Effector CD4-positive, alpha-beta T cell (primary cell): ENCODE data around the gene CYTL1.
"Not testable (repeated sequence)": the region's sequence is repeated elsewhere in the genome, so short reads cannot be mapped to it uniquely, and the experiment has no call there.

Experiments
- DNase-seq: peaks from one replicate; pipeline ENCODE4 v3.0.0-alpha.2; 2020

The CYTL1 gene

GRCh38 chr4:5033281-5033841, 14.1 kb upstream of the CYTL1 start:
- no peak for DNase-seq

- no peak for DNase-seq
These were observed 13.6 kb upstream of the CYTL1 start for GRCh38 chr4:5032813-5033212.

GRCh38 chr4:5030927-5031326, 11.7 kb upstream of the CYTL1 start:
- DNase-seq, result no peak

GRCh38 chr4:5030221-5030620, 11.0 kb upstream of the CYTL1 start:
- no peak for DNase-seq

GRCh38 chr4:5029447-5029846, 10.2 kb upstream of the CYTL1 start:
- DNase-seq, result no peak

- DNase-seq, result no peak
These were observed 9.2 kb upstream of the CYTL1 start for GRCh38 chr4:5028480-5028879.

GRCh38 chr4:5027346-5027745, 8.1 kb upstream of the CYTL1 start:
- DNase-seq, result no peak

- DNase-seq, result no peak
These were observed 7.1 kb upstream of the CYTL1 start for GRCh38 chr4:5026371-5026770.

- DNase-seq, result no peak
These were observed 5.4 kb upstream of the CYTL1 start for GRCh38 chr4:5024673-5025072.

- no peak for DNase-seq
These were observed 2.3 kb upstream of the CYTL1 start for GRCh38 chr4:5021546-5021945.

GRCh38 chr4:5020341-5020740, 1.1 kb upstream of the CYTL1 start:
- no peak for DNase-seq

- no peak for DNase-seq
These were observed 538 bp upstream of the CYTL1 start for GRCh38 chr4:5019796-5020195.

GRCh38 chr4:5018603-5019002, 655 bp downstream of the CYTL1 start:
- no peak for DNase-seq

GRCh38 chr4:5018096-5018495, 1.2 kb downstream of the CYTL1 start:
- DNase-seq, result no peak

GRCh38 chr4:5014007-5014682, 5.1 kb downstream of the CYTL1 start:
- no peak for DNase-seq

- no peak for DNase-seq
These were observed 6.3 kb downstream of the CYTL1 start for GRCh38 chr4:5012958-5013357.

GRCh38 chr4:5012244-5012898, 6.9 kb downstream of the CYTL1 start:
- no peak for DNase-seq

GRCh38 chr4:5010984-5011383, 8.3 kb downstream of the CYTL1 start:
- no peak for DNase-seq

GRCh38 chr4:5009796-5010195, 9.5 kb downstream of the CYTL1 start:
- no peak for DNase-seq

GRCh38 chr4:5006932-5007331, 12.3 kb downstream of the CYTL1 start:
- not testable (repeated sequence) for DNase-seq

- no peak for DNase-seq
These were observed 14.8 kb downstream of the CYTL1 start for GRCh38 chr4:5004496-5004895.

GRCh38 chr4:5003918-5004317, 15.3 kb downstream of the CYTL1 start:
- DNase-seq, result no peak

GRCh38 chr4:5003372-5003857, 15.8 kb downstream of the CYTL1 start:
- DNase-seq, result no peak

- not testable (repeated sequence) for DNase-seq
These were observed 17.6 kb downstream of the CYTL1 start for GRCh38 chr4:5001641-5002040.
